A673 (cell line): ENCODE measurements around the gene LORICRIN. TPM values are rescaled to one million over a fixed set of nuclear protein-coding genes. Genes with fewer than 3 reads are reported as not detected.

Source experiments
- BruUV-seq: library from RNA; stranded (reverse); fragments of 400-500 nt; replicated peaks from 2 replicates; lab custom pipeline; 2021; lab: Mats Ljungman, UMichigan
- CTCF ChIA-PET: fragments of 300-600 bp; sonication (Branson Sonifier 250); formaldehyde crosslinking; loops from one replicate; lab custom pipeline; 2022; ENCODE audit warnings: antibody characterized with exemption; lab: Charles Lee
- POLR2A ChIA-PET: fragments of 300-600 bp; sonication (Branson Sonifier 250); formaldehyde crosslinking; loops from one replicate; lab custom pipeline; 2022; ENCODE audit warnings: antibody characterized with exemption; ENCODE audit not compliant: low non-redundant PET; lab: Charles Lee
- DNase-seq: peaks from one replicate; pipeline ENCODE4 v3.0.0-alpha.2; 2015; ENCODE audit warnings: low spot score
- H3K27ac ChIP-seq: fragments of 200-600 bp; sonication (generic); 2 replicates; pipeline ENCODE4 v1.5.1; 2016; ENCODE audit warnings: mixed run types, low read depth, mild to moderate bottlenecking, mixed read lengths, antibody characterized with exemption, low read length; ENCODE audit not compliant: poor library complexity, severe bottlenecking
- H3K27me3 ChIP-seq: fragments of 200-600 bp; sonication (generic); replicated peaks from 2 replicates; pipeline ENCODE4 v1.6.1; 2017; ENCODE audit warnings: mixed run types, low read depth, mild to moderate bottlenecking, mixed read lengths, antibody characterized with exemption, low read length; ENCODE audit not compliant: insufficient read depth, poor library complexity
- H3K36me3 ChIP-seq: fragments of 200-600 bp; sonication (generic); 2 replicates; pipeline ENCODE4 v1.6.1; 2016; ENCODE audit warnings: mixed run types, mild to moderate bottlenecking, mixed read lengths, antibody characterized with exemption, low read length; ENCODE audit not compliant: insufficient read depth, poor library complexity, severe bottlenecking
- H3K4me1 ChIP-seq: fragments of 200-600 bp; sonication (generic); 2 replicates; pipeline ENCODE4 v1.6.1; 2017; ENCODE audit warnings: mixed run types, mild to moderate bottlenecking, mixed read lengths, antibody characterized with exemption, low read length; ENCODE audit not compliant: insufficient read depth, poor library complexity, severe bottlenecking
- H3K4me3 ChIP-seq: fragments of 200-600 bp; sonication (generic); 2 replicates; pipeline ENCODE4 v1.5.1; 2016; ENCODE audit warnings: low read depth, mixed run types, mild to moderate bottlenecking, mixed read lengths, low read length; ENCODE audit not compliant: poor library complexity, severe bottlenecking
- H3K9me3 ChIP-seq: fragments of 200-600 bp; sonication (generic); 2 replicates; pipeline ENCODE4 v1.6.1; 2016; ENCODE audit warnings: mixed run types, low read depth, mild to moderate bottlenecking, mixed read lengths, antibody characterized with exemption, low read length; ENCODE audit not compliant: poor library complexity, severe bottlenecking
- CTCF ChIP-seq: fragments of 300-800, 200-600 bp; sonication (generic); conservative IDR thresholded peaks from 2 replicates; pipeline ENCODE4 v1.5.1; 2017; ENCODE audit warnings: low read depth, mild to moderate bottlenecking, antibody characterized with exemption, low read length, moderate library complexity, mixed read lengths
- EZH2 ChIP-seq: fragments of 200-600 bp; sonication (generic); IDR thresholded peaks from 2 replicates; pipeline ENCODE4 v1.6.1; 2017; ENCODE audit warnings: borderline replicate concordance, low read depth, mild to moderate bottlenecking, mixed read lengths, antibody characterized with exemption, low read length; ENCODE audit not compliant: poor library complexity, severe bottlenecking
- intact Hi-C: fragments of 100-400 bp; cut with micrococcal nuclease; formaldehyde crosslinking; loops from one replicate; pipeline ENCODE4 v1.10.0; 2022; ENCODE audit not compliant: unreplicated experiment
- total RNA-seq: library from RNA; stranded (reverse); gene quantifications from 2 replicates; pipeline ENCODE4 v1.2.3, GENCODE V29; 2021

The LORICRIN gene
- total RNA-seq, 1 experiment from 2014 or later: not detected

DNA sequence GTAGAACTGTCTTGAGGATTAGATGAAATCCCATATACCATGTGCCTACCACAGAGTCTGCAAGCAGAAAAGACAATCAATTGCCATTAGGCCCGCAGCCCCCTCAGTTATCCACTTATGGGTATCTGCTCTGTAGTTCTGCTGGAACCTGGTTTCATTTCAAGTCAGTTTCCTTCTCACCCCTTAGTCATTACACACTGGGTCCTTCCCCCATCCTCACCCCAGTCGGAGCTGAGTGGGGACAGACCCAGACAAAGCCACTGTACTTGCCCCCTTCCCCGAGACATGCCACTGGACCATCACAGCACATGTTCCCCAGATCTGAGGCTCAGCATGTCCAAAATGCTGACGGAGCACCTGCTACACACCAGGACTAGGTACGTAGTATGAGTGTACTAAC is 32.0 kb downstream of the LORICRIN start:
- BruUV-seq: no TSS peak
- no peak overlapping the region for H3K27ac ChIP-seq
- intact Hi-C loops: no loop called here
- H3K27me3 ChIP-seq: peaks cover 4% of the 10 kb centered on the region
- H3K9me3 ChIP-seq: no peaks in the 10 kb centered on the region
- ChIA-PET POLR2A (no interaction called here), CTCF (no interaction called here)
- TF ChIP-seq CTCF: no peak
- no peak for DNase-seq
- no peaks in the 10 kb centered on the region for H3K4me1 ChIP-seq
- no peaks in the 10 kb centered on the region for H3K36me3 ChIP-seq
- no peak overlapping the region for H3K4me3 ChIP-seq

- BruUV-seq: no TSS peak
- intact Hi-C loops: no loop called here
- Histone ChIP-seq H3K27ac (no peak overlapping the region), H3K36me3 (no peaks in the 10 kb centered on the region), H3K27me3 (peaks cover 4% of the 10 kb centered on the region), H3K9me3 (no peaks in the 10 kb centered on the region), H3K4me1 (no peaks in the 10 kb centered on the region), H3K4me3 (no peak overlapping the region)
- TF ChIP-seq CTCF (no peak), EZH2 (no peak)
- no peak for DNase-seq
- ChIA-PET CTCF (no interaction called here), POLR2A (no interaction called here)
These were observed 32.7 kb downstream of the LORICRIN start for GRCh38 chr1:153292185-153292584.

DNA sequence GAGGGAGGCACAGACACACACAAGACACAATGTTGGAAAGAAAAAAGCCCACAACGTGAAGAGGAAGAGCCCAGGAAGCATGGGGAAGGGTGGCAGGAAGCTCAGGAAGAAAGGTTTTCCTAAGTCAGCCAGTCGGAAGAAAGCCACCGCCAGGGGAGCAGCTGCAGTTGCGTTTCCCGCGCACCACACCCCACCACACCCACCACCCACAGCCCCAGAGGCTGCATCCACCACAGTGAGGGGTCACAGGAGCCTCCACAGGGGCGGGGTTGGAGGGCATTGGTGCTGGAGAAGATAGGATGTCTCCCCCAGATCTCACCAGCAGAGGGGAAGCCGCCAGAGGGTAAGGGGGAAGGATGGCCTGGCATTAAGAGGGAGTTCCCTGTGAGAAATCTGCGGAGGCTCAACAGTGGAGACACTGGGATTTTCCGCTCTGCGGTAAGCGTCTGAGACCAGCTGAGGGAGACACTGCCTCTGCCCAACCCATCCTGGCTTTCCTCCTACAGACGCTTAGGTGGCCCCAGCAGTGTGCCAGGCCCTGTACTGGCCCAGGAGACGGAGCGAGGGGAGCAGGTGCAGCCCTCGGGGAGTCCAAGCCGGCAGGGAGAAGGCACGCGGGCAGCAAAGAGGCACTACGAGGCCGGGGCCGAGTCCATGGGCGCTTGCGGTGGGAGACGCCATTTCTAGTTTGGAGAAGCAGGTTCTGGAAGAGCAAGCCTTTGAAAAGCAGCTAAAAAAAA is 33.4 kb downstream of the LORICRIN start:
- Histone ChIP-seq H3K27me3 (peaks cover 4% of the 10 kb centered on the region), H3K36me3 (no peaks in the 10 kb centered on the region), H3K4me3 (no peak overlapping the region), H3K27ac (no peak overlapping the region), H3K4me1 (no peaks in the 10 kb centered on the region), H3K9me3 (no peaks in the 10 kb centered on the region)
- no peak for DNase-seq
- BruUV-seq: no TSS peak
- CTCF ChIA-PET: interaction anchor here (0.6 kb wide), 1 partner anchor 315 kb away, joined by 5 read pairs; no protein-coding TSS in a partner anchor
- intact Hi-C loops: no loop called here
- POLR2A ChIA-PET: no interaction called here
- TF ChIP-seq CTCF (no peak), EZH2 (no peak)
